Amniotic epithelial cell (primary cell): ENCODE measurements around the gene STMN1.
A peak's percentile ranks its signal among the peaks of the same experiment; 100 is the strongest.

Experiments used
- DNase-seq: peaks from one replicate; pipeline ENCODE4 v3.0.0-alpha.2; 2010; ENCODE audit warnings: low read depth

The STMN1 gene

GRCh38 chr1:25922056-25922970 lies 16.1 kb upstream of the STMN1 start:
- DNase-seq = no peak

- no peak for DNase-seq
Observed at GRCh38 chr1:25918615-25919014, 12.4 kb upstream of the STMN1 start.

- DNase-seq = no peak
Observed at GRCh38 chr1:25917996-25918395, 11.8 kb upstream of the STMN1 start.

GRCh38 chr1:25916460-25916859 lies 10.2 kb upstream of the STMN1 start:
- DNase-seq = no peak

GRCh38 chr1:25914074-25914995 lies 8.1 kb upstream of the STMN1 start:
- DNase-seq = no peak

- no peak for DNase-seq
Observed at GRCh38 chr1:25913206-25913605, 7.0 kb upstream of the STMN1 start.

GRCh38 chr1:25912076-25912831 lies 6.0 kb upstream of the STMN1 start:
- peak; percentile 73 for DNase-seq

GRCh38 chr1:25911162-25911561 lies 4.9 kb upstream of the STMN1 start:
- DNase-seq = no peak

GRCh38 chr1:25909040-25909439 lies 2.8 kb upstream of the STMN1 start:
- no peak for DNase-seq

GRCh38 chr1:25908161-25908560 lies 1.9 kb upstream of the STMN1 start:
- DNase-seq = no peak

- no peak for DNase-seq
Observed at GRCh38 chr1:25907601-25908000, 1.4 kb upstream of the STMN1 start.

GRCh38 chr1:25906644-25907300 lies 553 bp upstream of the STMN1 start:
- no peak for DNase-seq

GRCh38 chr1:25904943-25905679 lies 1.1 kb downstream of the STMN1 start:
- peak; percentile 79 for DNase-seq

GRCh38 chr1:25903986-25904385 lies 2.2 kb downstream of the STMN1 start:
- DNase-seq = no peak

GRCh38 chr1:25902462-25902861 lies 3.8 kb downstream of the STMN1 start:
- no peak for DNase-seq

- no peak for DNase-seq
Observed at GRCh38 chr1:25900219-25900618, 6.0 kb downstream of the STMN1 start.

- DNase-seq = no peak
Observed at GRCh38 chr1:25899792-25900191, 6.4 kb downstream of the STMN1 start.

GRCh38 chr1:25898223-25899015 lies 7.8 kb downstream of the STMN1 start:
- no peak for DNase-seq

GRCh38 chr1:25897754-25898153 lies 8.5 kb downstream of the STMN1 start:
- DNase-seq = no peak

GRCh38 chr1:25896266-25896665 lies 10.0 kb downstream of the STMN1 start:
- DNase-seq = no peak
